ENCODE results near the gene TMIE. TPM values are rescaled to one million over a fixed set of nuclear protein-coding genes. Genes with fewer than 3 reads are reported as not detected.

Gene TMIE
- total and polyA plus RNA-seq, 9 of the 15 experiments (the other 6 are each of a cell fraction or from before 2014, with no cell fraction given), result not detected

GRCh38 chr3:46721009-46721408 lies 19.8 kb downstream of the TMIE start:
- Histone ChIP-seq H3K79me2 (ENCODE audit: control insufficient read depth, insufficient read depth, low read length) (no peaks in the 10 kb centered on the region), H2AFZ (ENCODE audit: low read depth, low read length) (no peak overlapping the region), H3K4me2 (ENCODE audit: insufficient read depth, low read length) (no peak overlapping the region), H3K27ac (ENCODE audit: extremely low read depth, low read depth, low read length) (no peak overlapping the region), H3K9me1 (ENCODE audit: control insufficient read depth, insufficient read depth, low read length) (no peaks in the 10 kb centered on the region), H3K9ac (ENCODE audit: insufficient read depth in 1 of 2, low read depth in 2 of 2, low read length in 2 of 2) (no peak overlapping the region), H3K27me3 (ENCODE audit: control insufficient read depth in 2 of 2, insufficient read depth in 2 of 2, low read length in 2 of 2) (peaks cover 8 to 42% of the 10 kb centered on the region in 2 experiments), H3K4me1 (replicated peaks in 1 of 2; ENCODE audit: control insufficient read depth in 2 of 2, insufficient read depth in 2 of 2, low read length in 2 of 2) (peaks cover 0 to 10% of the 10 kb centered on the region in 2 experiments; a peak in 1 of 5 replicates), H4K20me1 (replicated peaks; ENCODE audit: control insufficient read depth, insufficient read depth, low read length) (no peaks in the 10 kb centered on the region), H3K36me3 (ENCODE audit: control insufficient read depth, insufficient read depth, low read length) (no peaks in the 10 kb centered on the region), H3K9me3 (replicated peaks; ENCODE audit: control insufficient read depth, insufficient read depth, low read depth, low read length) (no peaks in the 10 kb centered on the region), H3K4me3 (no peak overlapping the region)
- CTCF ChIA-PET (ENCODE audit: low intra/inter-chr PET ratio), result no interaction called here
- in situ Hi-C loops (cut with MboI), result no loop called here
- no TSS peak for BruUV-seq (replicated peaks)
- FAIRE-seq (no peak), ATAC-seq (no peak), DNase-seq (ENCODE audit: extremely low read depth in 1 of 4, low spot score in 3 of 4) (no peak)
- peak; percentile 89 for TF ChIP-seq ZNF146 (CRISPR knock-in tag; IDR thresholded peaks at IDR 0.05; ENCODE audit: unreplicated experiment)
- no peak for TF ChIP-seq MECOM (CRISPR knock-in tag; IDR thresholded peaks at IDR 0.05)
- no peak for TF ChIP-seq TCF7L2 (IDR thresholded peaks at IDR 0.05; ENCODE audit: low read depth, low read length)
- 0 out of 2 replicates have a peak, but pooled peaks have one; percentile 12 for TF ChIP-seq BCOR (IDR thresholded peaks at IDR 0.05)
- TF ChIP-seq NCOA4 (IDR thresholded peaks at IDR 0.05; ENCODE audit: partially characterized antibody), result no peak
- intact Hi-C loops (cut with micrococcal nuclease), result no loop called here
- 35% methylated on average over 2 of the region's 2 CpGs for WGBS (ENCODE audit: insufficient coverage, low coverage, missing lambda C conversion rate)
- POLR2A ChIA-PET, result interaction anchor here (0.7 kb wide), 1 partner anchor 171 kb away, joined by 3 read pairs; no protein-coding TSS in a partner anchor

GRCh38 chr3:46722443-46722842 lies 21.3 kb downstream of the TMIE start:
- H3K4me1 ChIP-seq (replicated peaks in 1 of 2; ENCODE audit: control insufficient read depth in 2 of 2, insufficient read depth in 2 of 2, low read length in 2 of 2), result peaks cover 0 to 5% of the 10 kb centered on the region in 2 experiments; a peak in 1 of 5 replicates
- H3K27ac ChIP-seq (ENCODE audit: extremely low read depth, low read depth, low read length), result no peak overlapping the region
- H3K27me3 ChIP-seq (ENCODE audit: control insufficient read depth in 2 of 2, insufficient read depth in 2 of 2, low read length in 2 of 2), result peaks cover 4 to 35% of the 10 kb centered on the region in 2 experiments; a peak in 3 of 5 replicates
- in situ Hi-C loops (cut with MboI) (no loop called here), intact Hi-C loops (cut with micrococcal nuclease) (no loop called here)
- FAIRE-seq (no peak), DNase-seq (ENCODE audit: extremely low read depth in 1 of 4, low spot score in 3 of 4) (no peak), ATAC-seq (no peak)
- no peak overlapping the region for H3K9ac ChIP-seq (ENCODE audit: insufficient read depth in 1 of 2, low read depth in 2 of 2, low read length in 2 of 2)
- H3K4me3 ChIP-seq, result no peak overlapping the region
- H4K20me1 ChIP-seq (replicated peaks; ENCODE audit: control insufficient read depth, insufficient read depth, low read length), result no peaks in the 10 kb centered on the region
- BruUV-seq (replicated peaks), result no TSS peak
- 11% methylated on average over 5 of the region's 5 CpGs for WGBS (ENCODE audit: insufficient coverage, low coverage, missing lambda C conversion rate)
- no peaks in the 10 kb centered on the region for H3K79me2 ChIP-seq (ENCODE audit: control insufficient read depth, insufficient read depth, low read length)
- ChIA-PET CTCF (ENCODE audit: low intra/inter-chr PET ratio) (no interaction called here), POLR2A (no interaction called here)
- no peak for TF ChIP-seq ELK1 (CRISPR knock-in tag; IDR thresholded peaks at IDR 0.05)
- no peaks in the 10 kb centered on the region for H3K9me3 ChIP-seq (replicated peaks; ENCODE audit: control insufficient read depth, insufficient read depth, low read depth, low read length)
- H3K9me1 ChIP-seq (ENCODE audit: control insufficient read depth, insufficient read depth, low read length), result no peaks in the 10 kb centered on the region
- no peaks in the 10 kb centered on the region for H3K36me3 ChIP-seq (ENCODE audit: control insufficient read depth, insufficient read depth, low read length)
- H3K4me2 ChIP-seq (ENCODE audit: insufficient read depth, low read length), result no peak overlapping the region
- no peak overlapping the region for H2AFZ ChIP-seq (ENCODE audit: low read depth, low read length)

Measured in K562 (cell line).